Epithelial cell of proximal tubule (primary cell): ENCODE data around the gene PLOD2. TPM values are rescaled to one million over a fixed set of nuclear protein-coding genes. Genes with fewer than 3 reads are reported as not detected.

Experiments
- DNase-seq: peaks from one replicate; pipeline ENCODE4 v3.0.0-alpha.2; 2011; ENCODE audit warnings: low read depth
- H3K4me3 ChIP-seq: 2 replicates; pipeline ENCODE4 v1.5.1; 2011; ENCODE audit warnings: low read depth, mild to moderate bottlenecking, low read length
- total RNA-seq: library from RNA; depleted of rRNA; stranded (reverse); fragments of >200 nt; gene quantifications from 2 replicates; pipeline ENCODE4 v1.2.3, GENCODE V29; 2015
- TF ChIP-seq, protein P1 (sequence below): conservative IDR thresholded peaks from 2 replicates; pipeline ENCODE4 v1.5.1; 2012; ENCODE audit warnings: low read depth, mild to moderate bottlenecking, low read length

PLOD2 gene
- total RNA-seq, 1 donor from 2014 or later = 82.6 TPM

DNA sequence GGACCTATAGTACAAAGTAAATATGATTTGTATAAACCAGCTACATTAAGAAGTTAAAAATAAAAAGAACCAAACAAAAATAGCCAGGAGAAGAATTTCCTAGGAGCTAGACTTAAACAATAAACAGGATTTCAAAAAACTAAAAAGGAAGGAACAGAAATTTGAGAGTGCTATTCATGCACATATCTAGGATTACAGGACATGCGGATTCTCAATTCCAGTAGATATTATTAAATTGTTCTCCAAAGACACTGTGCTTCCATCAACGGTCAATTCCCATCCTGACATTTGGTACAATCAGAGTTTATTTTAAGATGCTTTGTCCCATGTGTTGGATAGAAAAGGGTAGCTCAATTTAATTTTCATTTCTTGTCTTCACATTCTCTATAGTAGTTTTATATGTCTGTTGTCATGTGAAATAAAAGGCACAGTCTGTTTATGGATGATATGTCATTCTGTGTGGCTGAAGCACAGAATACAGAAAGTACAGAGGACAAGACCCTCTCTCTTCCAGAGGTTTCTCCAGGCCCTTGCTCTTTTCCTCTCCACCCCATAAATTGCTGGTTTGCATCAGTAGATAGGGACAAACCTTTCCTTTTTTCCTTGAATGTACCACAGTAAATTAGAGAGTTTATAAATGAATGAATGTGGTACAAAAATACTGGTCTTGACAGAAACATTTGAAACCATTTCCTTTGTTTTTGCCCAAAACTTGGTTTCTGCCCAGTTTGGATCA, 3.5 kb downstream of the PLOD2 start:
- TF ChIP-seq, protein P1, sequence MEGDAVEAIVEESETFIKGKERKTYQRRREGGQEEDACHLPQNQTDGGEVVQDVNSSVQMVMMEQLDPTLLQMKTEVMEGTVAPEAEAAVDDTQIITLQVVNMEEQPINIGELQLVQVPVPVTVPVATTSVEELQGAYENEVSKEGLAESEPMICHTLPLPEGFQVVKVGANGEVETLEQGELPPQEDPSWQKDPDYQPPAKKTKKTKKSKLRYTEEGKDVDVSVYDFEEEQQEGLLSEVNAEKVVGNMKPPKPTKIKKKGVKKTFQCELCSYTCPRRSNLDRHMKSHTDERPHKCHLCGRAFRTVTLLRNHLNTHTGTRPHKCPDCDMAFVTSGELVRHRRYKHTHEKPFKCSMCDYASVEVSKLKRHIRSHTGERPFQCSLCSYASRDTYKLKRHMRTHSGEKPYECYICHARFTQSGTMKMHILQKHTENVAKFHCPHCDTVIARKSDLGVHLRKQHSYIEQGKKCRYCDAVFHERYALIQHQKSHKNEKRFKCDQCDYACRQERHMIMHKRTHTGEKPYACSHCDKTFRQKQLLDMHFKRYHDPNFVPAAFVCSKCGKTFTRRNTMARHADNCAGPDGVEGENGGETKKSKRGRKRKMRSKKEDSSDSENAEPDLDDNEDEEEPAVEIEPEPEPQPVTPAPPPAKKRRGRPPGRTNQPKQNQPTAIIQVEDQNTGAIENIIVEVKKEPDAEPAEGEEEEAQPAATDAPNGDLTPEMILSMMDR = no peak
- peak overlapping the region; percentile 68 for H3K4me3 ChIP-seq
- DNase-seq = no peak

DNA sequence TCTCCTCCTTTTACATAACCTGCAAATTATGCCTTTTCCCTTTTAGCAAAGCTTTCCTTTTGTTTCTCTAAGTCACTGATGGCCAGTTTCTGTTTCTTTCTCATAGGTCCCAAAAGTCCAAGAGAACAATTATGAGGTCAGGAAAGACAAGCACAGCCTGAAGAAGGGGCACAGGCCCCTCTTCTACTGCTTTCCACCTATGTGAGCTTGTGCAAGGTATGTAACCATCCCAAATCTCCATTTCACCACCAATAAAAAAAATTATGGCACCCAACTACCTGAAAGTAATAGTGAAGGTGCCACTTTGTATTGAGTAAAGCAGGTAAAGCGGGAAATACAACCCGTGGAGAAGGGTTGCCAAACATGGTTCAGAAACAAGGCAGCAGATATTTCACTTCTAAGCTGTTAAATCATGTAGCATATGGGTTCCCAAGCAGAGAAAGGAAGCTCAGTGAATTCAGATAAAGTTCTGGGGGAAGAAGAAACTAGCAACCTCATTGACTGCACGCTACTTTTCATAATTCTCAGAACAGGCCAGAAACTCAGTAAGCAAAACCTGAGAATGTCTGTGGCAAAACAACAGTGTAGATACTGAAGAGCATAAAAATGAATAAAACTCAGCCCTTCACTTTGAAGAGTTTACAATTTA, 4.2 kb downstream of the PLOD2 start:
- no peak for DNase-seq
- TF ChIP-seq, protein P1 = no peak

DNA sequence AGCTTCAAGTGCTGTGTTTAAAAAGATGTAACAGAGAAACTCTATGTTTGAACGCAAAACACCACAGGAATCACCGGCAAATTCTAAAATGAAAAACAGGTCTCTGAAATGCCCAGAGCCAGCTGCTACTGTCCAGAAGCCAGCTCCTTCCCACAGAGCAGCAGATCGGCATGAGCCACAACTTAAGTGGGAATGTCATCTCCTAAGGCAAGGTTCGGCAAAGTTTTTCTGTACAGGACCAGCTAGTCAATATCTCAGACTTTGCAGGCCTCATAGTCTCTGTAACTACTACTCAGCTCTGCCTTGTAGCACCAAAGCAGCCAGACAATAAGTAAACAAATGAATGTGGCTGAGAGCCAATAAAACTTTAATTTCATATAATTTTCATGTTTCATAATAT, 4.9 kb downstream of the PLOD2 start:
- H3K4me3 ChIP-seq = peak overlapping the region; percentile 40
- no peak for DNase-seq
- TF ChIP-seq, protein P1 = no peak

More for the DNA sequence above, 4.2 kb downstream of the PLOD2 start:
- H3K4me3 ChIP-seq = peak overlapping the region; percentile 40

DNA sequence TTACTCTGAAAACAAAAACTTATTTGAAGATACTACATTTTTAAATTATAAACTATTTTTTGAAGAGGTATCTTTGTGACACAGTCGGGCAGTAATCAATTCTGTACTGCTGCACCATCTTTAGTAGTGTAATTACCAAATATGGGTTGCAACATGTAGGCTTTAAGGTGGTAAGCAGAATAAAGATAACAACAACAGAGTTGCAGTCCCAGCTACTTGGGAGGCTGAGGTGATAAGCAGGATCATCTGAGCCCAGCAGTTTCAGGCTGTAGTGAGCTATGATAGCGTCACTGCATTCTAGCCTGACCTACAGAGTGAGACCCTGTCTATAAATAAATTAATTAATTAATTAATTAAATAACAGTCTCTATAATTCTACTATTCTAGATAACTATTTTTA, 6.0 kb downstream of the PLOD2 start:
- TF ChIP-seq, protein P1 = no peak
- DNase-seq = no peak

DNA sequence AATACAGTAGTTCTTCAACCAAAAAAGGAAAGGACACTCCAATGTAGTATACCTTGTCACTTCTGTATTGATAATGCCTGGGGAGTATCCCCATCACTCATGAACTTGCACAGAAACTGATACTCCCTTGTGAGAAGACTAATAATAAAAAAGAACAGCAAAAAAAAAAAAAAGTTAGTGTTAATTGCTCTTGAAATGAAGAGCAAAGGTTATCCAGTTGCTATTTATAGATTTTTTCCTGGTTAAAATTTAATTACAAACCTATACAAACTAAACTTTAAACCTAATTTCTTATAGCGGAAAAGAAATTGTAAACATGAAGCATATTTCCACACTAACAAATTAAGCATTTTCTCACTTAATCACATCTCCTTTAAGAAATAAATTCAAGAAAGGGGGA, 6.7 kb downstream of the PLOD2 start:
- no peak overlapping the region for H3K4me3 ChIP-seq
- TF ChIP-seq, protein P1 = no peak
- DNase-seq = no peak

More for the DNA sequence above, 6.0 kb downstream of the PLOD2 start:
- no peak overlapping the region for H3K4me3 ChIP-seq

DNA sequence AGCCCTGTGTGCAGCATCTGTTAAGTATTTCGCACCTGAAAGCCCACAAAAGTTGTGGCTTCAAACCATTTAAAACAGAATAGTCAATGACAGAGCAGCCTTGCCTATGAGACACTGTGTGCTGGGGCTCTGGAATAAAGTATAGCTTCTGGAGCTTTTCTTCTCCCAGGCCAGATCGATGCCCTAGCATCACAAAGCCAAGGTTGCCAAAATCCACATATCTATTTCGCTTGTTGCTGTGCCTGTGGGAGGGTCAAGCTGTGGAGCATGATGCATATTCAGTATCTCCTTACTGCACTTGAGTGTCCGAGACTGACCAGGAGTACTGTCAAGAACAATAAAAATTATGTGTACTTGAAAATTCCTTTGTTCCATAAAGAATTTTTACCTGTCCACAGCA, 7.6 kb downstream of the PLOD2 start:
- H3K4me3 ChIP-seq = peak overlapping the region; percentile 21
- TF ChIP-seq, protein P1 = no peak
- no peak for DNase-seq
